ENCODE results near the gene SLC9A5.

- TF ChIP-seq YY1 (IDR thresholded peaks at IDR 0.05; ENCODE audit: insufficient read depth, insufficient read length), result no peak
- TF ChIP-seq ZNF274 (IDR thresholded peaks at IDR 0.05; ENCODE audit: low read depth, low read length), result no peak
Measured at GRCh38 chr16:67294171-67294757, 45.5 kb downstream of the SLC9A5 start.
